K562 (cell line): ENCODE results near the gene KIF19. TPM values are rescaled to one million over a fixed set of nuclear protein-coding genes. Genes with fewer than 3 reads are reported as not detected.

Experiments used
- ATAC-seq: fragments of 200-7000 bp; cut with Tn5 transposase; 3 replicates; pipeline ENCODE4 v1.9.1; 2020; ENCODE audit warnings: moderate library complexity
- BruUV-seq: library from RNA; stranded (reverse); fragments of 400-500 nt; replicated peaks from 2 replicates; lab custom pipeline; 2021; lab: Mats Ljungman, UMichigan
- CTCF ChIA-PET: fragments of 300-600 bp; formaldehyde crosslinking; extraction: SDS; loops from one replicate; lab custom pipeline; 2021; ENCODE audit warnings: low intra/inter-chr PET ratio; lab: Yijun Ruan, JAX
- POLR2A ChIA-PET: fragments of 300-600, 350-650 bp; sonication (Branson Sonifier 250); formaldehyde crosslinking; extraction: SDS; loops from one replicate; lab custom pipeline; 2021; ENCODE audit warnings: antibody characterized with exemption, inconsistent platforms; lab: Yijun Ruan, JAX
- DNase-seq, 4 experiments: peaks; one replicate each; pipeline versions ENCODE4 v3.0.0 to v3.0.0-alpha.2; 2011 to 2018; ENCODE audit warnings: low spot score in 3 of 4, mixed read lengths in 3 of 4; ENCODE audit errors: extremely low read depth in 1 of 4
- FAIRE-seq: peaks from 2 replicates; lab custom pipeline; 2011; peaks lifted over from hg19 to GRCh38; lab: Jason Lieb, UNC
- H2AFZ ChIP-seq: 2 replicates; pipeline ENCODE4 v1.6.0; 2011; ENCODE audit warnings: low read depth, low read length, control low read depth, inconsistent platforms
- H3K27ac ChIP-seq: fragments of 200-600 bp; 3 replicates; pipeline ENCODE4 v1.8.0; 2011; ENCODE audit warnings: low read depth, mild to moderate bottlenecking, control low read depth, inconsistent platforms, low read length, moderate library complexity, mixed read lengths; ENCODE audit errors: extremely low read depth
- H3K27me3 ChIP-seq, 2 experiments: fragments of 300-600 bp in 1 of 2; 2 replicates in 1 of 2; 3 replicates in 1 of 2; pipeline versions ENCODE4 v1.6.0 to v1.8.0; 2011; ENCODE audit warnings: inconsistent platforms in 2 of 2, low read length in 2 of 2, mild to moderate bottlenecking in 1 of 2, mixed read lengths in 1 of 2, moderate library complexity in 1 of 2; ENCODE audit not compliant: control insufficient read depth in 2 of 2, insufficient read depth in 2 of 2
- H3K36me3 ChIP-seq: fragments of 300-600 bp; 3 replicates; pipeline ENCODE4 v1.8.0; 2011; ENCODE audit warnings: mild to moderate bottlenecking, low read length, inconsistent platforms; ENCODE audit not compliant: control insufficient read depth, insufficient read depth
- H3K4me1 ChIP-seq, 2 experiments: fragments of 200-600 bp in 1 of 2; replicated peaks in 1 of 2; 2 replicates in 1 of 2; 3 replicates in 1 of 2; pipeline versions ENCODE4 v1.5.1 to v1.8.0; 2011; ENCODE audit warnings: inconsistent platforms in 2 of 2, low read length in 2 of 2, mild to moderate bottlenecking in 1 of 2, mixed read lengths in 1 of 2, moderate library complexity in 1 of 2; ENCODE audit not compliant: control insufficient read depth in 2 of 2, insufficient read depth in 2 of 2
- H3K4me2 ChIP-seq: 2 replicates; pipeline ENCODE4 v1.6.1; 2011; ENCODE audit warnings: low read length, control low read depth, inconsistent platforms, mixed read lengths; ENCODE audit not compliant: insufficient read depth
- H3K4me3 ChIP-seq: fragments of 200-600 bp; sonication (generic), shearing (Covaris generic); 2 replicates; pipeline ENCODE4 v1.5.1; 2016; ENCODE audit warnings: control low read depth, inconsistent platforms
- H3K79me2 ChIP-seq: fragments of 200-600 bp; 3 replicates; pipeline ENCODE4 v1.8.0; 2011; ENCODE audit warnings: low read length, inconsistent platforms; ENCODE audit not compliant: control insufficient read depth, insufficient read depth
- H3K9ac ChIP-seq, 2 experiments: 2 replicates each; pipeline versions ENCODE4 v1.6.0 to v1.6.1; 2011; ENCODE audit warnings: low read depth in 2 of 2, low read length in 2 of 2, control low read depth in 1 of 2, inconsistent platforms in 1 of 2, mild to moderate bottlenecking in 1 of 2, mixed read lengths in 1 of 2; ENCODE audit not compliant: insufficient read depth in 1 of 2
- H3K9me1 ChIP-seq: one replicate; pipeline ENCODE4 v1.6.0; 2011; ENCODE audit warnings: inconsistent platforms, mild to moderate bottlenecking, low read length, moderate library complexity; ENCODE audit not compliant: control insufficient read depth, insufficient read depth
- H3K9me3 ChIP-seq: replicated peaks from 2 replicates; pipeline ENCODE4 v1.5.1; 2011; ENCODE audit warnings: low read depth, low read length, inconsistent platforms; ENCODE audit not compliant: control insufficient read depth, insufficient read depth
- H4K20me1 ChIP-seq: replicated peaks from 2 replicates; pipeline ENCODE4 v1.6.1; 2011; ENCODE audit warnings: low read length, inconsistent platforms, mixed read lengths; ENCODE audit not compliant: control insufficient read depth, insufficient read depth
- RNF2 ChIP-seq: sonication (generic); IDR thresholded peaks from 2 replicates; pipeline ENCODE4 v1.6.1; 2016
- WGBS: fragments of 100-300 bp; shearing (Covaris generic); methylation state at CpG from one replicate; pipeline ENCODE4 v1.1.6; 2016; ENCODE audit warnings: low coverage, mixed read lengths; ENCODE audit not compliant: insufficient coverage; ENCODE audit errors: missing lambda C conversion rate; 5-methylcytosine and 5-hydroxymethylcytosine counted together
- in situ Hi-C: fragments of 300-500 bp; cut with MboI; formaldehyde crosslinking; loops from 4 replicates; pipeline ENCODE4 v1.15.0; 2018; ENCODE audit warnings: inconsistent platforms, mixed read lengths
- intact Hi-C: fragments of 100-400 bp; cut with micrococcal nuclease; formaldehyde crosslinking; loops from 2 replicates; pipeline ENCODE4 v1.14.2; 2022
- polyA plus RNA-seq, 8 experiments: library from polyadenylated mRNA; depleted of rRNA in 4 of 8; stranded (reverse) in 5 of 8; unstranded in 3 of 8; fragments of >200 nt; fragmentation: Nextera tagmentation in 2 of 8; fragmentation: Illumina TruSeq in 1 of 8; extraction: Ambion mirVana in 2 of 8; extraction: Trizol in 1 of 8; gene quantifications; 2 replicates each; pipeline versions ENCODE4 v1.2.1 to v1.2.3, GENCODE V29; 2011 to 2014; ENCODE audit warnings: inconsistent platforms in 1 of 8, missing spikeins in 1 of 8
- total RNA-seq, 7 experiments: library from RNA; depleted of rRNA in 6 of 7; stranded (reverse); fragments of >200 nt in 6 of 7; fragmentation: Illumina TruSeq in 2 of 7; extraction: Trizol in 2 of 7; gene quantifications; 2 replicates each; pipeline versions ENCODE4 v1.2.1 to v1.2.3, GENCODE V29; 2011 to 2021; ENCODE audit warnings: low replicate concordance in 1 of 7
- TF ChIP-seq, protein P1 (sequence below): sonication (generic); formaldehyde crosslinking; IDR thresholded peaks from 2 replicates; pipeline ENCODE4 v1.8.1; 2023; ENCODE audit warnings: mild to moderate bottlenecking, missing genetic modification reagents

Gene KIF19
- total and polyA plus RNA-seq, 9 of the 15 experiments (the other 6 are each of a cell fraction or from before 2014, with no cell fraction given) = 0.10 TPM; not detected in 8

DNA sequence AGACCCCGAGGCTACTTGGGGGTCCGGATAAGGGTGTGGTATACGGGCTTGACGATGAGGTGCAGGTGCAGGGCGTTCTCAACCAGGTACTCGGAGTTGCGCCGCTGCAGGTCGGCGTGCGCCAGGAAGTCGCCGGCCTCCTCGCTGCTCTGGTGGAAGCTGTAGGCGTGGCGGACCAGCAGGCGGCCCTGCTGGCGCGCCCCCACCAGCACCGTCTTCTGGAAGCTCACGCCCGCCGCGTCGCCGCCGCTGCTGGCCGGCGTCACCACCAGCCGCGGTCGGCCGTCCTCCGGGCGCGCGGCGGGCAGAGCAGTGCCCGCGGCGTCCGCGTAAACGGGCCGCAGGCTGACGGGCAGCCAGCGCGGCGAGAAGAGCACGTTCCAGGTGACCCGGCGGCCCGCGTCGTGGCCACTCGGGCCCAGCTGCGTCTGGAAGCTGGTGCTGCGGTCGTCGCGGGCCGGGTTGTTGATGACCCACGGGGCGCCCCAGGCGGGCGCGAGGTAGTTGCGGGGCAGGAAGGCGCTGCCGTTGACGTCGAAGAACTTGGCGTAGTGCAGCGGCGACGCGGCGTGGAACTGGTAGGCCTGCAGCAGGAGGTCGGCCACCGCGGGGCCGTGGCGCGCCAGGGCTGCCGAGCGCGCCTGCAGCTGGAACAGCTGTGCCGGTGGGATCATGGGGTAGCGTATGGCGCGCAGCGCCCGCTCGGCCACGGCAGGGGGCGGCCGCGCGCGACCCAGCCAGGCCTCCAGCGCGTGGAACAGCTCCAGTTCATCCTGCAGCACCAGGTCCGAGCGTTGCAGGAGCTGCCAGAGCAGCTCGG is 30.8 kb downstream of the KIF19 start:
- peaks cover 0 to 42% of the 10 kb centered on the region in 2 experiments; a peak in 2 of 5 replicates for H3K4me1 ChIP-seq
- peaks cover 19 to 78% of the 10 kb centered on the region in 2 experiments; a peak in 3 of 5 replicates for H3K27me3 ChIP-seq
- TF ChIP-seq, protein P1, sequence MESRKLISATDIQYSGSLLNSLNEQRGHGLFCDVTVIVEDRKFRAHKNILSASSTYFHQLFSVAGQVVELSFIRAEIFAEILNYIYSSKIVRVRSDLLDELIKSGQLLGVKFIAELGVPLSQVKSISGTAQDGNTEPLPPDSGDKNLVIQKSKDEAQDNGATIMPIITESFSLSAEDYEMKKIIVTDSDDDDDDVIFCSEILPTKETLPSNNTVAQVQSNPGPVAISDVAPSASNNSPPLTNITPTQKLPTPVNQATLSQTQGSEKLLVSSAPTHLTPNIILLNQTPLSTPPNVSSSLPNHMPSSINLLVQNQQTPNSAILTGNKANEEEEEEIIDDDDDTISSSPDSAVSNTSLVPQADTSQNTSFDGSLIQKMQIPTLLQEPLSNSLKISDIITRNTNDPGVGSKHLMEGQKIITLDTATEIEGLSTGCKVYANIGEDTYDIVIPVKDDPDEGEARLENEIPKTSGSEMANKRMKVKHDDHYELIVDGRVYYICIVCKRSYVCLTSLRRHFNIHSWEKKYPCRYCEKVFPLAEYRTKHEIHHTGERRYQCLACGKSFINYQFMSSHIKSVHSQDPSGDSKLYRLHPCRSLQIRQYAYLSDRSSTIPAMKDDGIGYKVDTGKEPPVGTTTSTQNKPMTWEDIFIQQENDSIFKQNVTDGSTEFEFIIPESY (CRISPR knock-in tag) = peak; percentile 78; the same call in 1 of the 2 replicates
- no peak for TF ChIP-seq RNF2
- H3K9me3 ChIP-seq = no peaks in the 10 kb centered on the region
- in situ Hi-C loops = no loop called here
- H3K9ac ChIP-seq = no peak overlapping the region
- FAIRE-seq = no peak
- no peaks in the 10 kb centered on the region for H3K79me2 ChIP-seq
- H4K20me1 ChIP-seq = peaks cover 14% of the 10 kb centered on the region; the same call in 1 of the 2 replicates
- no peak overlapping the region for H3K4me2 ChIP-seq
- ChIA-PET POLR2A (interaction anchor here (0.6 kb wide), 1 partner anchor 93 kb away, joined by 4 read pairs; no protein-coding TSS in a partner anchor), CTCF (no interaction called here)
- no peak overlapping the region for H2AFZ ChIP-seq
- no peaks in the 10 kb centered on the region for H3K9me1 ChIP-seq
- ATAC-seq = no peak
- no peak overlapping the region for H3K27ac ChIP-seq
- no TSS peak for BruUV-seq
- no peak for DNase-seq
- no peak overlapping the region for H3K4me3 ChIP-seq
- intact Hi-C loops = no loop called here
- WGBS = 45% methylated on average over 73 of the region's 105 CpGs
- H3K36me3 ChIP-seq = no peaks in the 10 kb centered on the region
